Transverse colon (tissue), 4 donors: ENCODE results near the gene BORCS8. TPM values are rescaled to one million over a fixed set of nuclear protein-coding genes. Genes with fewer than 3 reads are reported as not detected.

Experiments used
- DNase-seq: peaks from one replicate; pipeline ENCODE4 v3.0.0-alpha.2; 2019
- H3K27ac ChIP-seq, 4 donors: fragments of 200-600 bp; sonication (generic); 2 replicates each; pipeline ENCODE4 v1.5.1; 2016 to 2018; ENCODE audit warnings: inconsistent platforms in 4 of 4
- H3K27me3 ChIP-seq: fragments of 200-600 bp; sonication (generic); 2 replicates; pipeline ENCODE4 v1.5.1; 2017; ENCODE audit warnings: inconsistent platforms
- H3K36me3 ChIP-seq, 4 donors: fragments of 200-600 bp; sonication (generic); 2 replicates each; pipeline ENCODE4 v1.5.1; 2017 to 2019; ENCODE audit warnings: inconsistent platforms in 4 of 4
- H3K4me1 ChIP-seq, 4 donors: fragments of 200-600 bp; sonication (generic); 2 replicates each; pipeline ENCODE4 v1.5.1; 2017 to 2020; ENCODE audit warnings: inconsistent platforms in 4 of 4
- H3K4me3 ChIP-seq, 4 donors: fragments of 200-600 bp; sonication (generic); 1 replicate in 1 of 4; 2 replicates in 3 of 4; pipeline versions ENCODE4 v1.5.1 to v1.6.1; 2017 to 2019; ENCODE audit warnings: inconsistent platforms in 4 of 4
- H3K9me3 ChIP-seq, 2 donors: fragments of 200-600 bp; sonication (generic); 2 replicates each; pipeline ENCODE4 v1.5.1; 2017 to 2019; ENCODE audit warnings: inconsistent platforms in 2 of 2
- CTCF ChIP-seq, 5 experiments: fragments of 200-600 bp in 3 of 5; fragments of 450-650 bp in 2 of 5; sonication (generic) in 3 of 5; IDR thresholded peaks; 1 replicate in 2 of 5; 2 replicates in 3 of 5; pipeline ENCODE4 v1.5.1; 2016 to 2017; ENCODE audit warnings: antibody characterized with exemption in 5 of 5, inconsistent platforms in 3 of 5, mild to moderate bottlenecking in 2 of 5, moderate library complexity in 1 of 5
- EP300 ChIP-seq: sonication (generic); formaldehyde crosslinking; IDR thresholded peaks from one replicate; pipeline ENCODE4 v1.6.1; 2017; ENCODE audit warnings: antibody characterized with exemption, low read depth
- POLR2A ChIP-seq: fragments of 450-650 bp; IDR thresholded peaks from one replicate; pipeline ENCODE4 v1.6.1; 2016; ENCODE audit warnings: antibody characterized with exemption, mild to moderate bottlenecking, moderate library complexity
- POLR2AphosphoS5 ChIP-seq, 3 donors: sonication (generic); formaldehyde crosslinking; IDR thresholded peaks; one replicate each; pipeline ENCODE4 v1.6.1; 2016; ENCODE audit warnings: antibody characterized with exemption in 3 of 3
- WGBS, 2 donors: methylation state at CpG; one replicate each; pipeline ENCODE4 v1.1.5; 2018; ENCODE audit warnings: low coverage in 1 of 2; 5-methylcytosine and 5-hydroxymethylcytosine counted together
- in situ Hi-C, 4 donors: fragments of 200-750 bp; cut with MboI; loops; one replicate each; pipeline versions ENCODE4 v1.15.0 to v1.15.1; 2017; ENCODE audit warnings: low sequenced_read_pairs in 3 of 4, low pct_ligation_motif_present in 1 of 4, low pct_unique_long_range_greater_than_20kb in 1 of 4
- intact Hi-C: fragments of 100-400 bp; cut with DNase I; formaldehyde crosslinking; loops from one replicate; pipeline ENCODE4 v1.15.1; 2023; ENCODE audit warnings: low total_unique reads
- total RNA-seq, 4 donors: library from RNA; depleted of rRNA; stranded (reverse); fragments of >200 nt; gene quantifications; one replicate each; pipeline ENCODE4 v1.1.0, GENCODE V29; 2016

BORCS8 gene
- total RNA-seq, 4 donors from 2014 or later, result 13.0 to 132 (median 26.6) TPM

- H3K36me3 ChIP-seq, result peaks cover 0 to 10% (median 3%) of the 10 kb centered on the region in 4 donors
- no peak for DNase-seq
- 67 to 100% methylated on average over 1 to 5 of the region's 5 CpGs for WGBS, 2 donors
- no peaks in the 10 kb centered on the region for H3K27me3 ChIP-seq
- H3K9me3 ChIP-seq, result no peaks in the 10 kb centered on the region
- peaks cover 6 to 48% (median 40%) of the 10 kb centered on the region in 4 donors for H3K4me1 ChIP-seq
- no peak for TF ChIP-seq CTCF (IDR thresholded peaks at IDR 0.05)
- TF ChIP-seq POLR2AphosphoS5 (IDR thresholded peaks at IDR 0.05), result no peak
- TF ChIP-seq POLR2A, result no peak
- no peak for TF ChIP-seq EP300
- peak overlapping the region; percentile 98 to 100 (median 99) for H3K27ac ChIP-seq
- H3K4me3 ChIP-seq, result peak overlapping the region in 1 of 4 donors; percentile 89
- intact Hi-C loops (no loop called here), in situ Hi-C loops (loop anchor here in 1 of 4 donors (25.0 kb wide), 1 partner anchor 293 kb away; no protein-coding TSS in a partner anchor)
Observed at GRCh38 chr19:19193926-19194325, 2.0 kb upstream of the BORCS8 start.

- in situ Hi-C loops (loop anchor here in 1 of 4 donors (25.0 kb wide), 1 partner anchor 294 kb away; no protein-coding TSS in a partner anchor), intact Hi-C loops (no loop called here)
- peaks cover 6 to 48% (median 40%) of the 10 kb centered on the region in 4 donors for H3K4me1 ChIP-seq
- 0% methylated on average over 2 to 22 of the region's 22 CpGs for WGBS, 2 donors
- peak overlapping the region; percentile 98 to 100 (median 99) for H3K27ac ChIP-seq
- H3K27me3 ChIP-seq, result no peaks in the 10 kb centered on the region
- H3K4me3 ChIP-seq, result peak overlapping the region; percentile 40 to 95 (median 91)
- DNase-seq, result no peak
- TF ChIP-seq CTCF (IDR thresholded peaks at IDR 0.05), result no peak
- no peak for TF ChIP-seq POLR2AphosphoS5 (IDR thresholded peaks at IDR 0.05)
- H3K9me3 ChIP-seq, result no peaks in the 10 kb centered on the region
- H3K36me3 ChIP-seq, result peaks cover 0 to 7% (median under 1%) of the 10 kb centered on the region in 4 donors
Observed at GRCh38 chr19:19192910-19193423, 1.0 kb upstream of the BORCS8 start.

- in situ Hi-C loops (loop anchor here in 1 of 4 donors (25.0 kb wide), 1 partner anchor 296 kb away; no protein-coding TSS in a partner anchor), intact Hi-C loops (no loop called here)
- Histone ChIP-seq H3K36me3 (no peaks in the 10 kb centered on the region), H3K27me3 (no peaks in the 10 kb centered on the region), H3K27ac (peak overlapping the region; percentile 98 to 100 (median 99)), H3K4me3 (peak overlapping the region; percentile 72 to 95 (median 91)), H3K4me1 (peaks cover 6 to 48% (median 40%) of the 10 kb centered on the region in 4 donors), H3K9me3 (no peaks in the 10 kb centered on the region)
- WGBS, 2 donors, result 0% methylated on average over 2 to 16 of the region's 17 CpGs
- TF ChIP-seq POLR2A (no peak), POLR2AphosphoS5 (IDR thresholded peaks at IDR 0.05) (no peak), EP300 (no peak), CTCF (IDR thresholded peaks at IDR 0.05) (no peak)
- no peak for DNase-seq
Observed at GRCh38 chr19:19191768-19192077, 229 bp downstream of the BORCS8 start.

- WGBS, 2 donors, result 92% methylated on average over 14 of the region's 14 CpGs; no CpG with 5 or more reads in 1 of the 2 donors
- in situ Hi-C loops (loop anchor here in 1 of 4 donors (25.0 kb wide), 1 partner anchor 301 kb away; no protein-coding TSS in a partner anchor), intact Hi-C loops (no loop called here)
- H3K27ac ChIP-seq, result no peak overlapping the region
- no peaks in the 10 kb centered on the region for H3K9me3 ChIP-seq
- no peak for DNase-seq
- no peak overlapping the region for H3K4me3 ChIP-seq
- no peak for TF ChIP-seq POLR2AphosphoS5 (IDR thresholded peaks at IDR 0.05)
- no peak for TF ChIP-seq CTCF (IDR thresholded peaks at IDR 0.05)
- TF ChIP-seq EP300, result no peak
- TF ChIP-seq POLR2A, result no peak
- no peaks in the 10 kb centered on the region for H3K27me3 ChIP-seq
- H3K4me1 ChIP-seq, result peaks cover 0 to 23% (median 22%) of the 10 kb centered on the region in 4 donors
- H3K36me3 ChIP-seq, result peaks cover 0 to 6% (median 0%) of the 10 kb centered on the region in 4 donors
Observed at GRCh38 chr19:19186742-19187141, 5.2 kb downstream of the BORCS8 start.
